Suppressor macrophage treated with lipopolysaccharide for 4 hours (primary cell): Measurements from ENCODE around the gene METAP2.

ENCODE experiments used
- DNase-seq: peaks from one replicate; pipeline ENCODE4 v3.0.0-alpha.2; 2020

The METAP2 gene

GRCh38 chr12:95551913-95552516 is 78.1 kb downstream of the METAP2 start:
- no peak for DNase-seq

- DNase-seq = no peak
Observed at GRCh38 chr12:95553197-95553943, 79.4 kb downstream of the METAP2 start.

GRCh38 chr12:95554532-95555071 is 80.7 kb downstream of the METAP2 start:
- DNase-seq = no peak

GRCh38 chr12:95557625-95558024 is 83.7 kb downstream of the METAP2 start:
- no peak for DNase-seq
